Tracheal epithelial cell (primary cell): Measurements from ENCODE around the gene SYCE1. TPM values are rescaled to one million over a fixed set of nuclear protein-coding genes. Genes with fewer than 3 reads are reported as not detected.

ENCODE experiments used
- total RNA-seq: library from RNA; depleted of rRNA; stranded (reverse); fragments of >200 nt; gene quantifications from 2 replicates; pipeline ENCODE4 v1.2.1, GENCODE V29; 2014

The SYCE1 gene
- not detected in 2 replicates for total RNA-seq

GRCh38 chr10:133565441-133566294 lies at the start of gene SYCE1:
SYCE1 (minus strand) TSS chr10:133565583; CDS start chr10:133565529, 54 bp downstream.

GRCh38 chr10:133526957-133527588 lies 38.3 kb downstream of the SYCE1 start, which contains the start of gene CYP2E1:
CYP2E1 (plus strand) TSS chr10:133527363; CDS start chr10:133527396, 33 bp downstream.

Other genes starting within 250 kb of the SYCE1 start
- gene CALY, start 228.7 kb downstream of the SYCE1 start, total RNA-seq, result not detected in 2 replicates
- not detected in 2 replicates for gene PRAP1, start 218.2 kb downstream of the SYCE1 start, total RNA-seq
- 9.4 and 28.2 TPM in 2 replicates for gene FUOM, start 207.6 kb downstream of the SYCE1 start, total RNA-seq
- 64.6 and 75.9 TPM in 2 replicates for gene ECHS1, start 192.2 kb downstream of the SYCE1 start, total RNA-seq
- 4.0 and 21.0 TPM in 2 replicates for gene PAOX, start 186.3 kb downstream of the SYCE1 start, total RNA-seq
- gene MTG1, start 171.4 kb downstream of the SYCE1 start, total RNA-seq, result 17.9 and 25.8 TPM in 2 replicates
- gene SPRN, start 141.0 kb downstream of the SYCE1 start, total RNA-seq, result under 0.01 TPM in 1 of 2 replicates, not detected in the other
- 0.43 and 1.4 TPM in 2 replicates for gene SCART1, start 111.6 kb downstream of the SYCE1 start, total RNA-seq
- 2.1 and 2.7 TPM in 2 replicates for gene CYP2E1, start 38.2 kb downstream of the SYCE1 start, total RNA-seq
- not detected in 2 replicates for gene FRG2B, start 61.2 kb upstream of the SYCE1 start, total RNA-seq